Activated T-cell treated with anti-CD3 and anti-CD28 coated beads, Interleukin-2, amount 50 U/mL, for 72 hours (primary cell): ENCODE data around the gene INTS1. TPM values are rescaled to one million over a fixed set of nuclear protein-coding genes. Genes with fewer than 3 reads are reported as not detected.

Source experiments
- ATAC-seq, 2 donors: fragments of 150-1000 bp; cut with Tn5 transposase; replicated peaks in 1 of 2; 2 replicates each; pipeline ENCODE4 v1.10.0; 2021; ENCODE audit warnings: moderate library complexity in 2 of 2, mild to moderate bottlenecking in 1 of 2
- DNase-seq, 2 donors: peaks; one replicate each; pipeline ENCODE4 v3.0.0; 2021 to 2022; ENCODE audit warnings: mixed read lengths in 1 of 2
- H3K27ac Mint-ChIP-seq: one replicate; pipeline ENCODE4 v1.8.0; 2022; ENCODE audit warnings: mild to moderate bottlenecking, moderate library complexity, mixed read lengths
- H3K27me3 Mint-ChIP-seq: one replicate; pipeline ENCODE4 v1.8.0; 2022; ENCODE audit warnings: low read depth, mixed read lengths
- H3K36me3 Mint-ChIP-seq, 2 donors: one replicate each; pipeline ENCODE4 v1.8.0; 2022; ENCODE audit warnings: mixed read lengths in 2 of 2, mild to moderate bottlenecking in 1 of 2; ENCODE audit not compliant: insufficient read depth in 2 of 2
- H3K4me1 Mint-ChIP-seq: one replicate; pipeline ENCODE4 v1.8.0; 2022; ENCODE audit warnings: low read depth, mixed read lengths
- H3K4me3 Mint-ChIP-seq, 2 donors: one replicate each; pipeline ENCODE4 v1.8.0; 2022; ENCODE audit warnings: mild to moderate bottlenecking in 2 of 2, mixed read lengths in 2 of 2, moderate library complexity in 2 of 2
- H3K9me3 Mint-ChIP-seq, 2 donors: one replicate each; pipeline ENCODE4 v1.8.0; 2022; ENCODE audit warnings: mixed read lengths in 2 of 2
- total RNA-seq, 2 donors: library from RNA; stranded (reverse); gene quantifications; one replicate each; pipeline ENCODE4 v1.2.3, GENCODE V29; 2022

INTS1 gene
- total RNA-seq, 2 donors from 2014 or later, result 57.0 to 63.9 TPM

DNA sequence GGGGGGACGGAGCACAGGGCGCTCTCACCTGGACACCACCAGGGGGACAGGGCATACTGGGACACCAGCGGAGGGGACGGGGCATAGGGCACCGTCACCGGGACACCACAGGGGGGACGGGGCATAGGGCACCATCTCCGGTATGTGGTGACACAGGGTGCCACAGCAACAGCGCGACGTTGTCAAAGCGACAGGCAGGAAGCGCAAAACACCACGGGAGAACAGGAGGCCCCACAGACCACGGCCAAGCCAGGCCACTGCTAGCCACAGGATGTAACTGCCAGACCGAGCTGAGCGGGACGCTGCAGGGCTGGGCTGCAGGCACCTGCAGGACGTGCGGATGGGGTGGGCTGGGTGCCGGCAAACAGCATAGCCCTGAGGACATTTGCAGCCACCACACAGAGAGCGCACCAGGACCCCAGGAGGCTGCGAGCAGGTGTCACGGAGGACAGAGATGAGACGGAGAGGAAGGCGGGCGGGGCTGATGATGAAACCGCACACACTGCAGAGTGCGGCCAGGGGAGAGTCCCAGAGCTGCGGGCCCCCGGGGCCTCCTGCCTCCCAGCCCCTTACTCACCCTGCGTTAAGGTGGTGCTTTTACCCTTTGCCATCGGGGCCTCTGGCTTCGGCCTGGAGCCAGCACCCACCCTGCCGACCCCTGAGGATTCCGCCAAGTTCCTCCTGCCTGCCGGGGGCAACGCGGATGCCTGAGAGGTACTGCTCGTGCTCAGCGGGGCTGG lies 62.4 kb downstream of the INTS1 start:
- Mint-ChIP-seq H3K4me3 (no peak overlapping the region), H3K27ac (no peak overlapping the region), H3K36me3 (no peaks in the 10 kb centered on the region), H3K9me3 (no peaks in the 10 kb centered on the region), H3K27me3 (no peaks in the 10 kb centered on the region), H3K4me1 (no peaks in the 10 kb centered on the region)
- ATAC-seq (no peak), DNase-seq (no peak)

DNA sequence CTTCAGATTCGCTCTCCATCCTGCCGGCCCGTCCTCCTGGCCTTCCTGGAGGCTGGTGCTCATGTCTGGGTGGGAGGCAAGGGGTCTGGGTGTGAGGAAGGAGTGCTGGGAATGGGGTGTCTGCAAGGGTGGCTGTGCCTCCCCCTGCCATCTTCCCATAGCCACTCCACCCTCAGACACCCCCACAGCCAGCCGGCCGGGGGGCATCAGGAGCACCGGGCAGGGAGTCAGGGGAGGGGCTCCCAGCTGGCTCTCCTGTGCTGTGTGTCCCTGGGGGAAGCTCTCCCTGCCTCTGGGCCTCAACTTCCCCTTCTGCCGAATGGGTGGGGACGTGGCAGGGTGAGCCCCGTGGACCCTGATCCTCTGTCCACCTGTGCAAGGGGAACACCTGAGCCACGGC lies 63.6 kb downstream of the INTS1 start:
- no peaks in the 10 kb centered on the region for H3K36me3 Mint-ChIP-seq
- ATAC-seq, result no peak
- H3K4me3 Mint-ChIP-seq, result no peak overlapping the region

DNA sequence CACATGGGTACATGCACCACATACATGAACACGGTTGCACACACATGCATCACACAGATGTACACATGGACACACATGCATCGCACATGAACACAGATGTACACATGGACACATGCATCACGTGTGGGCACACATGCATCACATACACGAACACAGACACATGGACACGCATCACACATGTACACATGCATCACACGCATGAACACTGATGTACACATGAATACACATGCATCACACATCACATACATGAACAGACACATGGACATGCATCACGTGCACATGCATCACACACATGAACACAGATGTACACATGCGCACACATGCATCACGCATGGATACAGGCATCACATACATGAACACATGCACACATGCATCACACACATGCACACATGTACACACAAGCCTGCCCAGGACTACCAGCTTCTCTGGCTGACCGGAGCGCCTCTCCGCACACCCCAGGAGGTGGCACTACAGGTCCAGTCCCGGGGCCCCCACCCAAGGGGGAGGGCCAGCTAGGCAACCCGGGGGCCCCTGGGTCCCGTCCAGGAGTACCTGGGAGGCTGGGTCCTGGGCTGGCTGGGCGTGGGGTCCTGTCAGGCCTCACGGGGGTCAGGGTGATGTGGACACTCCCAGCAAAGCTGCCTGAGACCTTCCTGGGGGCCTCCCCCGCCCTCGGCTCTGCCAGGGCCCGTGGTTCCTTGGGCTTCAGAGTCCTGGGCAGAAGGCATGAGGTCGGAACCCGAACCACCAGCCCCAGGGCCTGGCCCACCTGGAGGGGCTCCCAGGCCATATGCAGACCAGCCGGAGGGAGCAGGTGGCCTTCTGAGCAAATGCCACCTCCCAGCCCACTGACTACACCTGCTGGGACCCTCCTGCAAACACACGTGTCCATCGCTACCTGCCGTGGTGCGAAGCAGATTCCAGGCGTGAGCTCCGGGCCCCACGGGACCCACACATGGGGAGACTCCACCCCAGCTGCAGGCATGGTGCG lies 64.5 kb downstream of the INTS1 start:
- H3K27me3 Mint-ChIP-seq, result no peaks in the 10 kb centered on the region
- H3K36me3 Mint-ChIP-seq, result no peaks in the 10 kb centered on the region
- no peaks in the 10 kb centered on the region for H3K4me1 Mint-ChIP-seq
- H3K4me3 Mint-ChIP-seq, result no peak overlapping the region
- no peak for DNase-seq
- no peak overlapping the region for H3K27ac Mint-ChIP-seq
- ATAC-seq, result no peak
- no peaks in the 10 kb centered on the region for H3K9me3 Mint-ChIP-seq

More for the DNA sequence above, 63.6 kb downstream of the INTS1 start:
- no peak for DNase-seq
- Mint-ChIP-seq H3K27ac (no peak overlapping the region), H3K9me3 (no peaks in the 10 kb centered on the region), H3K27me3 (no peaks in the 10 kb centered on the region), H3K4me1 (no peaks in the 10 kb centered on the region)

DNA sequence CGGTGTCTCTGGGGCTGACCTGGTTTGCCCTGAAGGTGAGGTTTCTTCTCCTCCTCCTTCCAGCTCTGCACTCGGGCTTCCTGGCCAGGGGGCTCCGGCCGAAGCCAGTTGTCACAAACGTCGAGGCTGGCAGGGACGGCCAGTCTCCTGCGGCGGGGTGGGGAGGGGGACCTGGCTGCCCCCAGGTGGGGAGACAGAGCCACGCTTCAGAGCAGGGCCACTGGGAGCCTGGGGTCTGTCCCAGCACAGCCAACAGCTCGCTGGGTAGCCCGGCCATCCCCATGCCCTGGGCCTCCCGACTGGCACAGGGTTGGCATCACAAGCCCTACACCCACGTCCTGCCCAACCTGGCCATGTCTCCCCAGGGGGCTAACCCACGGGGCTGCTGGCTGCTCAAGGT lies 65.4 kb downstream of the INTS1 start:
- DNase-seq (no peak), ATAC-seq (no peak)
- H3K36me3 Mint-ChIP-seq, result no peaks in the 10 kb centered on the region
- no peak overlapping the region for H3K27ac Mint-ChIP-seq
- no peaks in the 10 kb centered on the region for H3K27me3 Mint-ChIP-seq
- H3K4me1 Mint-ChIP-seq, result no peaks in the 10 kb centered on the region
- no peak overlapping the region for H3K4me3 Mint-ChIP-seq
- H3K9me3 Mint-ChIP-seq, result no peaks in the 10 kb centered on the region

DNA sequence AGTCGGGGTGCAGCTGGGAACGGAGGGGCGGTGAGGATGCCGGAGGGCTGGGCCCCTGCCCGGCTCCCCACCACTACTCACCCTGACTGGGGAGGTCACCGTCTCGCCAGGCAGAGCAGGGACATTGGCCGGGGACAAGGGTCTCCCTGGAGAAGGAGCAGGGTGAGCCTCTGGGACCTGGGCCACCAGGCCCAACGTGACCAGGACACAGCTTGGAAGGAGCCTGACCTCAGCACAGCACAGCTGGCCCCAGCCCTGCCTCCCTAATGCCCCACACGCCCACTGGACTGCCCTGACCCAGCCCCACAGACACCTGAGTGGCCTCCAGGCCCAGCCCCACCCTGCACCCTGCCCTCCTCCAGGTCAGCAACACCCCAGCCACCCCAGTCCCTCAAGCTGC lies 66.0 kb downstream of the INTS1 start:
- Mint-ChIP-seq H3K27me3 (no peaks in the 10 kb centered on the region), H3K4me1 (no peaks in the 10 kb centered on the region), H3K36me3 (no peaks in the 10 kb centered on the region), H3K27ac (no peak overlapping the region), H3K9me3 (no peaks in the 10 kb centered on the region), H3K4me3 (no peak overlapping the region)
- DNase-seq (no peak), ATAC-seq (no peak)

DNA sequence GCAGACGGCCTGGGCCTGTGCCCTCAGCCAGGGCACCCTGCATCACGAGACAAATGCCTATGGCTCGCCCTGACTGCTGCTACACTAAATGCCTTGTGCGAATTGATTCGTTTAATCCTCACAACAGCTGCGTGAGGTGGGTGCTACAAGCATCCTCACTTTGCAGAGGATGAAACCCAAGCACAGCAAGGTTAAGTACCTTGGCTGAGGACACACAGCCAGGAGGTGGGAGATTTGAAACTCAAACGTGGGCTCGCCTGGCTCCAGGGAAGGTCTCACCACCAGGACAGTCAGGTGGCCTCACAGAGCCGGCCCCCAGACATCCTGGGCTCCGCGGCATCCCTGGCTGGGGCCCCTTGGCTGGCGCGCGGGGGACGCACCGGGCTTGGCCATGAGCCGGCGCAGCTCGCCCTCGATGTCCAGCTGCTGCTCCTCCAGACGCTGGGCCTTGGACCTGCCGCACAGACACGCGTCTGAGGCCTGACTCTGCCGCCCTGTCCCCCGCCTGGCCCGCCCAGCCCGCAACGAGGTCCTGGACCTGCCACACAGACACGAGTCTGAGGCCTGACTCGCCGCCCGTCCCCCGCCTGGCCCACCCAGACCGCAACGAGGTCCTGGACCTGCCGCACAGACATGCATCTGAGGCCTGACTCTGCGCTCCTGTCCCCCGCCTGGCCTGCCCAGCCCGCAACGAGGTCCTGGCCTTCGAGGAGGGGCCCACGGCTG lies 66.9 kb downstream of the INTS1 start:
- Mint-ChIP-seq H3K36me3 (no peaks in the 10 kb centered on the region), H3K4me1 (peaks cover 7% of the 10 kb centered on the region), H3K9me3 (no peaks in the 10 kb centered on the region), H3K27ac (no peak overlapping the region), H3K27me3 (peaks cover 4% of the 10 kb centered on the region), H3K4me3 (no peak overlapping the region)
- DNase-seq (no peak), ATAC-seq (no peak)

DNA sequence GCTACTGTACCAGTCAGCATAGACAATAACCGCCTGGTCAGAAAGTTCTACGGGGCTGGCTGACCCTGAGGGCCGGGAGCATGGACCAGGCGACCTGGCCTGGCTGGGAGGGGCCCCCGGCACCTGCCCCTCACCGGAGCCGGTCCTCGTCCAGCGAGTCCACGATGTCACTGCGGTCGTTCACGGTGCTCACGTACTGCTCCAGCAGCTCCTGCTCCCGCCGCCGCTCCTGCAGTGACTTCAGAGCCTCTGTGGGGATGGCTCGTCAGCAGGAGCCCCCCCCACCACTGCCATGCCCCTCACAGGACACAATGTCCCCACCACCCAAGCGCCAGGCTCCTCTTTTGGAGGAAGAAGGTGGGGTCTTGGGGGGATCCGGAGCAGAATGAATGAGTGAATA lies 67.6 kb downstream of the INTS1 start:
- no peaks in the 10 kb centered on the region for H3K9me3 Mint-ChIP-seq
- H3K27ac Mint-ChIP-seq, result no peak overlapping the region
- H3K4me1 Mint-ChIP-seq, result peaks cover 9% of the 10 kb centered on the region
- no peaks in the 10 kb centered on the region for H3K36me3 Mint-ChIP-seq
- H3K27me3 Mint-ChIP-seq, result peaks cover 7% of the 10 kb centered on the region
- H3K4me3 Mint-ChIP-seq, result no peak overlapping the region
- no peak for DNase-seq
- no peak for ATAC-seq

DNA sequence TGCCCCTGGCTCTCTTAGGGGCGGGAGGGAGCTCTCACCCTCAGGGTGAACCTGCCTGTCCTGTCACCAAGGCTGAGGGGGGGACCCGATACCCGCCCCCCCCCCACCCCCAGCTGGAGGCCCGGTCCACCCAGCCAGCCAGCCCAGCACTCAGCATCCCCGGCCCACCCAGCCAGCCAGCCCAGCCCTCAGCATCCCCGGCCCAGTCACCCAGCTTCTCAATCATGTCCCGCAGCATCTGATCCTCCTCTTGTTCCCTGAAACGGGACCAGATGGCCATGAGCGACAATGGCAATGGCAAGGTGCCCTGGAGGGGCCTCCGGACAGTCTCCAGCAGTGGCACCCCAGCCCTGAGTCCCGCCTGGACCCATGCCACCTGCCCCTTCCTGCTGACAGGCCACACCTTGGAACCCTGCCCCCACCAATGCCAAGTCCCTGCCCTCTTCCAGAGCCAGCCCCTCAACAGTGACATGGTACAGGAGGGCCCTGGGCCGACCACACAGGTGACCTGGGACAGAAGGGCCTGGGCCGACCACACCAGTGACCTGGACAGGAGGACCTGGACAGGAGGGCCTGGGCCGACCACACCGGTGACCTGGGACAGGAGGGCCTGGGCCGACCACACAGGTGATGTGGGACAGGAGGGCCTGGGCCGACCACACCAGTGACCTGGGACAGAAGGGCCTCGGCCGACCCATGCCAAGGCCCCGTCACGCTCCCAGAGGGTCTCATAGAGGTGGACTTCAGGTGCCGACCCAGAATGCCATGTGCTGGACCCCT lies 69.1 kb downstream of the INTS1 start:
- Mint-ChIP-seq H3K36me3 (no peaks in the 10 kb centered on the region), H3K4me3 (no peak overlapping the region), H3K27ac (no peak overlapping the region), H3K9me3 (no peaks in the 10 kb centered on the region), H3K27me3 (peaks cover 7% of the 10 kb centered on the region), H3K4me1 (peaks cover 9% of the 10 kb centered on the region)
- no peak for ATAC-seq
- DNase-seq, result no peak

DNA sequence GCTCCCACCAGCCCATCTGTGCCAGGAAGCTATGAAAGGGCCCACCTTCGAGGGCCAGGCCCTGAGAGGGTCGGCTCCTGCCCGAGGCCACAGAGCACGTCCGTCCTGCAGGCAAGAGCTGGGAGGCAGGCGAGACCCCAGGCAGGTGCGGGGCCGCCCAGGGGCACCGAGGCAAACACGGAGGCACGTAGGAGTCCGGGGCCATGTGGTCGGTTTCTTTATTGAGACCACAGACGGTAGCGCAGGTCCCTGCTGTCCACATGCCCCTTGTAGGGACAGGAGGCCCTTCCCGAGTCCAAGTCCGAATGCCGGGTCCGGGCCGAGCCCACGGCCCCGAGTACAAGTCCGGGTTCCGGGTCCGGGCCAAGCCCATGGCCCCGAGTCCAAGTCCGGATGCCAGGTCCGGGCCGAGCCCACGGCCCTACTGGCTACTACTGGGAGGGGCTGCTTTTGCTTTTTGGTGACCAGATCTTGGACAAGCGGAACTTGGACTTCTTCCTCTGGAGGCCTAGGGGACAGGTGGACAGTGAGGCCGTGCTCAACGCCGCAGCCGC lies 69.9 kb downstream of the INTS1 start:
- Mint-ChIP-seq H3K27me3 (peaks cover 7% of the 10 kb centered on the region), H3K9me3 (no peaks in the 10 kb centered on the region), H3K4me3 (no peak overlapping the region), H3K27ac (no peak overlapping the region), H3K36me3 (no peaks in the 10 kb centered on the region), H3K4me1 (peaks cover 9% of the 10 kb centered on the region)
- ATAC-seq, result no peak
- DNase-seq, result no peak

DNA sequence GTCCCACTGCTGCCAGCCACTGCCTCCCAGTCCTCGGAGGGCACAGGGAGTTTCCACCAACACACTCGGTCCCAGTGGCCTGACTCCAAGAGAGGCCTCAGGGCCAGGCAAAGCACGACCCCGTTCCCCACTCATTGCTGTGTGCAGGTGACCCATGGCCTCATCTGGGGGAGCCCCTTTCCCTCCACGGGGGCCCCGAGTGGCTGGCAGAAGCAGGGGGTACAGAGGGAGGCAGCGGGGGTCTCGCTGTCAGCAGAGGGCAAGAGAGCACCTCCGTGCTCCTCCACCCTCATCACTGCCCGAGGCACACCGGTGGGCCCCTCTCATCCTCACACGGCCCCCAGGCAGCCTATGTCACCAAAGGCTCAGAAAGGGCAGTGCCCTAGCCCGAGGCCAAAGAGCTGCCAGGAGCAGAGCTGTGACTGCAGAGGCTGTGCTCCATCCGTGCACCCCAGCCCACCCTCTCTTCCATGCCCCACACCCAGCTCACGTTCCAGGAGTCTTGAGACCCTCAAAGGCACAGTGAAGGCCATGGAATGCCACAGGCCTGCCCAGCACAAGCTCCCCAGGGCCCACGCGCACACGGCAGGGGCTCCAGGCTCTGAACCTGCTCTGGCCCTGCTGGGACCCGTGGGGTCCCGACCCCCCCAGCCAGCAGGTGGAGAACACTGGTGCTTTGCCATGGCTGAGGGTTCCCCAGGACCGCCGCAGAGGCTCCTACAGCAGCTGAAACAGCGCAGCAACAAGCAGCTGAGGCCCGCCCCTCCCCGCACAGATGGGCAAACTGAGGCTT lies 70.9 kb downstream of the INTS1 start:
- Mint-ChIP-seq H3K4me1 (peaks cover 9% of the 10 kb centered on the region), H3K27me3 (peaks cover 7% of the 10 kb centered on the region), H3K9me3 (no peaks in the 10 kb centered on the region), H3K4me3 (no peak overlapping the region), H3K36me3 (no peaks in the 10 kb centered on the region), H3K27ac (no peak overlapping the region)
- no peak for DNase-seq
- ATAC-seq, result no peak

DNA sequence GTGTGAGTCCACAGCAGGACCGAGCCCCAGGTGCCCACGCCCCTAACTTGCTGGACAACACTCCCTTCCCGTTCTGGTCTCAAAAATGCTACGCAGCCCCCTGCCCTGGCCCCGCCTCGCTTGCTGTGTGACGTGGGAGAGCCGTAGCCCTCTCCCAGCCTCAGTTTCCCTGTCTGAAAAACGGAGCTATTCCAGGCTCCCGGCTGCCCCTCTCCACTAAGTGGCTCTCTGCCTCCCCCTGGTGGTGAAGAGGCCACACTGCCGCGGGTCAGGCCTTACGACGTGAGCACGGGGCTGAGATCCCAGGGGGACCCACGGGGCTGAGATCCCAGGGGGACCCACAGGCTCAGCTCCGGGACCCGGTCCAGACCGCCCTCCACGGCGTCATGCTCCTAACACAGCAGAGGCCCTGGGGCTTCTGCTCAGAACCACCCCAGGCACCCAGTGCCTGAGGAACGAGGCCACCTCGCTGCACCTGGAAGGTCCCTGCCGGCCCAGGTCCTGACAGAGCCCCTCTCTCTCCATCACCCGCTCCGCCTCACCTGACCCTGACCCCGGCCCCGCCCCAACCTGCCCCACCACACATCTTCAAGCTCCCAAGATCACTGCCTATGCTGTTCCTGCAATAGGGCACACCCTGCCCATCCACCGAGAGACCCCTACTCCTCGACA lies 71.6 kb downstream of the INTS1 start:
- DNase-seq (peak; percentile 79 to 85), ATAC-seq (peak; percentile 79 to 83)
- Mint-ChIP-seq H3K36me3 (no peaks in the 10 kb centered on the region), H3K4me3 (peak overlapping the region in 1 of 2 donors; percentile 34), H3K27ac (no peak overlapping the region), H3K9me3 (no peaks in the 10 kb centered on the region), H3K4me1 (peaks cover 9% of the 10 kb centered on the region), H3K27me3 (peaks cover 7% of the 10 kb centered on the region)
